Brain pericyte (primary cell): ENCODE results near the gene SPRN.
"Not testable (repeated sequence)": the region's sequence is repeated elsewhere in the genome, so short reads cannot be mapped to it uniquely, and the experiment has no call there.

Source experiments
- DNase-seq: peaks from one replicate; pipeline ENCODE4 v3.0.0-alpha.2; 2012; ENCODE audit warnings: low read depth, low spot score

SPRN gene

DNA sequence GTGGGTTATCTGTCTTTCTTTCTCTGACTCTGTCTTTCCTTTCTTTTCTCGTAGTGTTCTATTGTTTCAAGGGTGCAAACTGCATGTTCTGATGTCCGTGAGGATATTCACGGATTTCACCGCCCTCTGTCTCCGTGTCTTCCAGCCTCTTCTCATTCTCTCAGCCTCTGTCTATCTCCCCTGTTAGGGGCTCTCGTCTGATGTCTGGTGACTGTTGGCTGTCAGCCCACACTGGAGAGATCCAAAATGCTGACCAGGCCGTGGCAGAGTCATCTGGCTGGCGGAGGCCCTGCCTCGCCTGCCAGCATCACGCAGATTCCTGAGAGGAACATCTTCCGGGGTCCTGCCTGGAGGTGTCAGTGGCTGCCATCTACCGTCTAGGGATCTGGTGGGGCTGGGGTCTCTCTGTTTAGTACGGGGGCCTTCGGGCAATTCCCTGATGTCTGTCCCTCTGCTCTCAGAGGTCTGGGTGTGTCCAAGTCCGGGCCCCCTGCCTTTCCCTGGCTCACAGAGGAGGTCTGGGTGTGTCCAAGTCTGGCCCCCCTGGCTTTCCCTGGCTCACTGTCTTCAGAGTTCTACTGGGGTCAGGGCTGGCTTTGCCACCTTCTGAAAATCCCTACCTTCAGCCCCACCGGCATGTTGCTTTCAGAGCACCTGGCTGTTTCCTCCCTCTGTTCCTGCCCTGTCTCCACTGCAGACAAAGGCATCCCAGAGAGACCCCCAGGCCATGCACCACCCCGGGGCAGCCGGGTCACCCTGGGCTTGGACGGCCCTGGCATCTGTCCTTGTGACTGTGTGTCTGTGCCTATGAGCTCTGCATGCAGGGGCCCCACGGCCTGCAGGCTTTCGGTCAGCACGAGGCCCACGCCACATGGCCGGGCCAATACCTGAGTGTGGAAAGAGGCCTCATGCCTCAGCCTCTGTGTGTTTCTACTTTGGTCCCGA, 15.4 kb upstream of the SPRN start:
- no peak for DNase-seq

DNA sequence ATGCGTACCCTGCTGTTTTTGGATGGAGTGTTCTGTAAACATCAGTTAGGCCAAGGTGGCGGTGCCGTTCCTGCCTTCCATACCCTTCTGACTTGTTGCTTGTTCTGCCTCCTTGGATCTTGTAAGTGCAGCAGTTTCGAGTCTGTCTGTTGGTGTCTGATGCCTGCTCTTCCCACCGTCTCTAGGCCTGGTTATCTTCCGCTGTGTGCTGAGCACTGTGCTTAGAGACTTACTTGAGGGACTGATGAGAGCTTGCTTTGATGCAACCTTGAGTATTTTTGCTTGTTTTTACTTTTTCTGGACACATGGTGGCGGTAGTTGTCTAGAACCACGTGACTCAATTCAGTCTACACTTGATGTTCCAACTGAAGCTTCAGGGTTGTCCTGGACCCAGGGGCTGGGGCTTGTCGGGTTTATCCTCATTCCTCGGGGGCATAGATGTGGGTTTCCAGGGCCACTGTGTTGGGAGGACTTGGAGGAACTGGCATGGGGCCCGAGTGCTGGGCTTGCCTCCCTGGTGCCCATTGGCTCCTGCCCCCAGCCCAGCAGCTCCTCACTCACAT, 14.4 kb upstream of the SPRN start:
- DNase-seq: no peak

DNA sequence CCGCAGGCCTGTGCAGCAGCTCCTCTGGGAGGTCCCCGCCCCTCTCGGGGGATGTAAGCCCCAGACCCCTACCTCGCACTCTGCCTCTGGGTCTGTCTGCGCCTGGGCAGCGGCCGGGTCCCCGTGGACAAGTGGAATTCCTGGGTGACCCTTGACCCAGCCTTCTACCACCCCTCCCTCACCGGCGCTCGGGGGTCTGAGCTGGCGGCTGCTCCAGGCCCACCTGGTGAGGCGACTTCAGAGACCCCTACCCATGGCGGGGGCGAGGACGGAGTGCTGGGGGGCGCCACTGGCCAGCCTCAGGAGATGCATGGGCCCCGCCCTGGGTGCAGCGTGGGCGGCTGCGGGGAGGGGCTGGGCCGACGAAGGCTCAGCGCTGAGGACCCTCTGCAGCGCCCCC, 8.4 kb upstream of the SPRN start:
- DNase-seq: not testable (repeated sequence)

DNA sequence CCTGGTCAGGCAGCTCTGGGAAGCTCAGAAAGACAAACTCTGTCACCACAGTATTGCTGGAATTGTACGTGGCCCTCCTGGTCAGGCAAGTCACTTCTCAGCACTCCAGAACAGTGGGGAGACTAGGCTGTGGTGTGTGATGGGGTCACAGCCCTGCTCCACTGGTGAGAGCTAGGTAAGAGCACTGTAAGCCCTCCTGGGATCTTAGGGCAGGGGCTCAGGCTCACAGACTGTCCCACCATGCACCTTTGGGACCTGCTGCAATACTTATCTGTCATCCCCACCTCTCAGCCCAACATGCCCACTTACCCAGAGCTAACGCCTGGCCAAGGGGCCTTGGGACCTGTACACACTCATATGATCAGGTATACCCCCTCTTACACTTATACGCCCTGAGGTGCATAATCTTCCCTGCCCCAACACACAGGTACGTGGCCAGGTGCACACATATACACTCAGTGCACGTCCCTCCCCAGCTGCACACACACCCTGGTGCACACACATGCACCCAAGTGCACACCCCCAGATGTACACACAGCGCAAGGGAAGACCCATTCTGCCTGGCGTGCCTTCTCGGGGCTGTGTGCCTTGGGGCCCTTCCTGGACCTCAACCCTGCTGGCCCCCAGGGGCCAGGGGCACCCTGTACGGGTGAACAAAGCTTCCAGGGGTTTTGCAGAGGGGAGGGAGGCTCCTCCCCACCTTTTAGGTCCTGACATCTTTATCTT, 7.6 kb upstream of the SPRN start:
- not testable (repeated sequence) for DNase-seq

DNA sequence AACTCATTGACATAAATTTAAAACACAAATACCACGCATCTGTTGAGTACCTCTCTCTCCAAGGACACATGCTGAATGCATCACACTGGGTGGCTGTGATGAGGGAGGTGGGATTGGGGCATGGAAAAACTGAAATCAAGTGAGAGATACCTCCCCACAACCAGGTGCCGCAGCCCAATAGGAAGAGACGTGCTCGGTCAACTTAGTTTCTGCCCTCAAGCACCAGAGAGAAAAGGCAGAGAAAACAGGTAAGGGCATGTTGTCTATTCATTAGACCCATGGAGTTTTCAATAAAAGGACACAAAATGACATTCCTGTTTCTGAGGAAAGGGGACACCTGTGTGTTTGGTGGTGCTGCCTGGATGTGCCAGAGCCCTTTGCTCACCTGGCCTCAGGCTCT, 5.1 kb upstream of the SPRN start:
- DNase-seq: not testable (repeated sequence)

DNA sequence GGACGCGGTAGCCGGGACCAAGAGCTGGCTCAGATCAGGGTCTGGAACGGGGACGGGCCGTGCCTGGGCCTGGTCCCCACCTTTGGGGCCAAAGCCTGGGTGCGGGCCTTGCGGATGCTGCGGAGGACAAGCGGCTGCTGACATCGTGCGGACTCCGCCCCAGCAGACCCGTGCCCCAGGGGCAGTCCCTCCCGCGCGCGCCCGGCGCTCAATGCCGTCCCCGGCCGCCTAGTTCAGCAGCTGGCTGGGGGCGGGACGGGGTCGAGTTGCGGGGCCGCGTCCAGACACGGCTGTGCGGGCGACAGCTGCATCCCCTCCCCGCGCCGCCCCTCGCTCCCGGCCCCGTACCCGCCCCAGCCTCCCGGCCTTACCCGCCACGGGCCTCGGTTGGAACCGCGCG, 323 bp downstream of the SPRN start:
- DNase-seq: not testable (repeated sequence)

DNA sequence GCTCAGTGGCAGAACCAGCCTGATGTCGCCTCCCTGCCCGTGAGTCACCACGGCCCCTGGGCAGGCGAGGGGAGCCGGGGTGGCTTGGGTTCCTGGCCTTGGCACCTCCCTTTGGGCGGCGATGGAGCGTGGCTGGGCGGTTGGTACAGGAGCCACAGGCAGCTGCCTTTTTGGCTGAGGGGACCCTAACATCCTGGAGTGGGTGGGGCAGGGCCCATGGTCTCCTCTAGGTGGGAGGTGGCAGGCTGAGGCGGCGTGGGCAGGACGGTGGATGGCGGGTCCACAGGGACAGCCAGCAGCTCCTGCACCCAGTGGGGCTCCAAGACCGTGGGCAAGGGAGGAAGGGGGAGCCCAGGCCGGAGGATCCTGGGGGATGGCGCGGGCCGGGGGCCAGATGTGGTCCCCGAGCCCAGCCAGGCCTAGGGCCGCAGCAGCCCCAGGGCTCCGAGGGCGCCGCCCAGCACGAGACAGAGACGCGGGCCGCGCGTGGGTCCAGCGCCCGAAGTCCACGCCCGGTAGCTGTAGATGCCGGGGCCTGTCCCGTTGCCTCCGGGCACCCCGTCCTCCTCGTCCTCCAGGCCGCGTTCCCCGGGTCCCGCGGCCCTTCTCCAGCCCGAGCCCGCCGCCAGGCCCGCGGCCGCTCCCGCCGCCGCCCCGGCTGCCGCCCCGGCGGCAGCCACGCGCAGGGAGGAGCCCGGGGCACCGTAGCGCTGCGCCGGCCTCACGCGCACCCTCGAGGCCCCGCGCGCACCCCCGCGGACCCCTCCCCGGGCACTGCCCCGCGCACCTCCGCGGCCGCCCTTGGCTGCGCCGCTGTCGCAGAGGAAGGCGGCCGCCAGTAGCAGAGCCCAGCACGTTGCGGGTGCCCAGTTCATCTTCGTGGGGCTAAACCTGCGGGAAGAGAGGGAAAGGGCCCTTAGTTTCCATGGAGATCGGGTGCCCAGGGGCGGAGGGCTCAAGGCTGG, 1.3 kb downstream of the SPRN start:
- DNase-seq: no peak

DNA sequence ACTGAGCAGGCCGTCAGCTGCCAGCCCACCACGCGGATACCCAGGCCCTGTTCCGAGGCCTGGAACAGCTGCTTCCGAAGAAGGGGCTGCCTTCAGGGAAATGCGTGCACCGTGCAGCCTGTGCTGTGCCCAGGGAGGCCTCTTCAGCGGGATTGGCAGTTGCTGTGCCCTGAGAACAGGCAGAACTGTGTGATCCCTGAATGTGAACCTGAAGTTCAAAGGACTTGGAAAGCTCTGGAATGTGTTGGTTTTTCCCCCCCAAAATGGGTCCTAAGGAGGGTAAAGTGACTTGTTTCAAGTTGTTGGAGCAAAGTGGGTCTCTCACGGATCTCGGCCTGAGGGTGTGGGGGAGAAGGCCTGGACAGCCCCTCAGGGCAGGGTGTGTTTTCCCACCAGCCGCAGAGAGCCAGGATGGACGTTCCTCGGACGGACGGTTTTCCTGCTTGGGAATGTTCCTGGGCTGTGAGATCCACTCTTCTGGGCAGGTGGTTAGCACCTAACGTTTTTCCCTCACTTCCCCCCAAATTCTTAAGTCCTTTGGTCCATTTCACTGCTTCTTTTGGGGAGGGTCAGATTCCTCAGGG, 2.1 kb downstream of the SPRN start:
- DNase-seq: no peak

DNA sequence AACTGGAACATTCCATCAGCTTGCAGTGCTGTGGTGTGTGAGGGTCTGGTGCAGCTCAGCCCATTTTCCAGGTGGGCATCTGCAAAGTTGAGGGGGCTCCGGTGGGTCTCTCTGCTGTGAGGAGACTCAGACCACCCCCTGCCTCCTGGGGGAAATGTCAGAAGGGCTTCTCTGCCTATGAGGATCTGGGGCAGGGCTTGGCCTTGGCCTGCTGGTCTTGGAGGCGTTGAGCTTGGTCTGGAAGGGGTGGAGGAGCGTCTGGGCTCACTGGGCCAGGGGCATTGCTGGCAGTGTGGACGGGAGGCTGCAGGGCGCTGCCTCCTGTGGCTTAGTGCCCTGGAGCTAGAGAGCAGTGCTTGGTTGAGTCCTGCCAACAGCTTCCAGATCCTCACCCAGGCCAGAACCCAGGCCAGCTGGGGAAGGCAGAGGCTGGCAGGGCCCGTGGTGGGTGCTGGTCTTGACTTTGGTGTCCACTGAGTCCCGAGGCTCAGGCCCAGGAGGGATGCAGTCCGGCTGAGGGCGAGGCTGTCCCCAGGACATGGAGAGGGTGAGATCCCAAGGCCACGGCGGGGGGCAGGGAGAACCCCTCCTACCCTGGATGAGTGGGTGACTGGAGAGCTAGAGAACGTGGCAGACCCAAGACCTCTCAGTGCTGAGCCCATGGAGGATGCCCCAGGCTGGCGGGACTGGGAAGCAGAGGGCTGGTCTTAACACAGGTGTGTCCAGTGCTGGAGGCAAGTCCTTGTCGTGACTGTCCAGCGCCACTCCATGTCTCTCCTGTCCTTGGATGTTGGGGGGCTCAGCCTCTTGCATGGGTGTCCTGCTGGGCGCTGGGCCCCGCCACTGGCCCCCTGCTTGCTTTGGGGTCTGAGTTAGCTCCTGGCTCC, 2.8 kb downstream of the SPRN start:
- no peak for DNase-seq

DNA sequence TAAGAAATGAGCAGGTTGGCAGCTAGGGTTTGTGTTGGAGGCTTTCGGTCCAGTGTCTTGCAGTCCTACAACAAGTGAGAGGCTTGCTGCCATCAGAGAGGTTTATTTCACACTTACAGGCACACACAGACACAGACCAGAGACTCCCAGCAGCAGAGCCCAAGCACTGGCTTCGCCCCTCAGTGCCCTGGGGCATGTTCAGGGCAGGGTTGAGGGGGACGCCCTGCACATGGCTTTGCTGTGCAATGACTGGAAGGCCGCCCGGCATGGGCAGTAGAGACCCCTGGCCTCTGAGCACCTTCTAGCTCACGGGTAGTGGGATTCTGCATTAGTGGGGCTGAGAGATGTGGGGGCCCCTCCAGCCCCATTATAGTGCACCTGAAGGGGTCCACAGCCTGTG, 3.8 kb downstream of the SPRN start:
- DNase-seq: no peak

DNA sequence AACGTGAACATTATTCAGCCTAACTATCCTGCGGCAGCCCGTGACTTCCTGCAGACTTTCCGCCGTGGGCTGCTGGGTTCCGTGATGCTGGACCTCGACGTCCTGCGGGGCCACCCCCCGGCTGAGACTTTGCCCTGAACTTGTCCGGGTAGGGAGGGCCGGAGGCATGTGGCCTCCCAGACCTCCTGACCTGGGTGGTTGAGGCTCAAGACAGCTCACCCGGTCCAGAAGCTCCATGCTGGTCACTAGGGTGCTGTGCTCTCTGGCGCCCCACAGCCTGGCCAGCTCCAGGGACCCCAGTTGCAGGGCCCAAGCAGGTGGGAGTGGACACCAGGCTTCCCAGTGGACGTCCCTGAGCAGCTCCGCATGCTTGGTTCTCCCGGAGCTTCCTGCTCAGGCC, 4.4 kb downstream of the SPRN start:
- DNase-seq: no peak

DNA sequence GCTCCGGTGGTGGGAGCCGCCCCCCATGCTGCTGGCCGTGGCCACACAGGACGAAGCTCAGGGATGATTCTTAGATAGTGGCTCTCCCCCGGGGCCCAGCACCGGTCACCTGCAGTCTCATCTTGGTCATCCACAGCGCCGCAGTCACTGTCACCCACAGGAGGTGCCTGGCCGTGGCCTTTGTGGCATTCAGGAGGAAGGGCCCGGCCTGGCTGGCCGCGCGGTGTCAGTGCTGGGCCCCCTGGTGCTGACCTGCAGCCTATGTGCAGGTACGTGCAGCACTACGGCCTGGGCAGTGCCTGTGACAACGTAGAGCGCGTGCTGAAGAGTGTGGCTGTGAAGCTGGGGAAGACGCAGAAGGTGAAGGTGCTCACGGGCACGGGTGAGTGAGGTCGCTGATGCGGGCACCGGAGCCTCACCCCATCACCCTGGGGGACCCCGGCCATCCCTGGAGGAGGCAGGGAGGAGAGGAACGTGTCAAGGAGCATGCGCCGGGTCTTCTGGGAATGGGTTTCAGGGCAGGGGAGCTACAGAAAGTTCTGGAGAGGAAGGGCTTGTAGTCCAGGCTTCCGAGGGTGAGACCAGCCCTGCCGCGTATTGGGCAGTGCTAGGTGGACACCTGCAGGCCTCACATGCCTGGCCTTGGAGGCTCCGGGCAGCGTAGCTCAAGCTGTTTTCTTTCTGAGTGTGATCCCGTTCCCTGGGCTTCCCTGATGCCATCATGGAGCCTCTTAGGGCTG, 5.0 kb downstream of the SPRN start:
- DNase-seq: no peak

DNA sequence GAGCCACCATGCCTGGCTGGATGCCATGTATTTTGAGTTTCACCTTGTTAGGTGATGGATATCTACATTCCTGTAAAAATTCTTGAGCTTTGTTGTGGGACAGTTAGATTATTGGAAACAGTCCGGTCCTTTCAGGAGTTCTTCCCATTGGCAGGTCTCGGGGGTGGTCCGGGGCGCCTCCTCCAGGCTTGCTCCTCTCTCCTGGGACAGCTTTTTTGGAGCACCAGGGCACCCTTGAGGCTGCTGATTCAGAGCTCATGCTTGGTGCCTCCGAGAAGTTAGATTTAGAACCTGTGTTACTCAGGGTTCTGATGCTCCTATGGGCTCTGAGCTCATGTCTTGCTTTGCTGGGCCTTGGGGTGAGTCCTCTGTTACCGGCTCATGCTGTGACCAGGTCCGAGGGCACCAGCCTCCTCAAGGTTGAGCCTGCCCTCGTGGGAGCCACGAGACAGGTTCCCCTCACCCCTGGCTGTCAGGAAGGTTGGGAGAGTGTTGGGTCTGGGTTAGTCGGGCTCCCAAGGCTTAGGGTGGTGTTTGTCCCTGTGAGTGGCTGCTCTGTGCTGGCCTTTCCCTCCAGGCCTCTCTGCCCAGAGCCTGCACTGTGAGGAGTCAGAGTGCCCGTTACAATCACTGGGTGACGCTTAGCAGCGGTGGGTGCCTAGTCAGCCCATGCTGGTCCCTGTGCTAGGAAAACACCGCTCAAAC, 6.0 kb downstream of the SPRN start:
- DNase-seq: no peak

DNA sequence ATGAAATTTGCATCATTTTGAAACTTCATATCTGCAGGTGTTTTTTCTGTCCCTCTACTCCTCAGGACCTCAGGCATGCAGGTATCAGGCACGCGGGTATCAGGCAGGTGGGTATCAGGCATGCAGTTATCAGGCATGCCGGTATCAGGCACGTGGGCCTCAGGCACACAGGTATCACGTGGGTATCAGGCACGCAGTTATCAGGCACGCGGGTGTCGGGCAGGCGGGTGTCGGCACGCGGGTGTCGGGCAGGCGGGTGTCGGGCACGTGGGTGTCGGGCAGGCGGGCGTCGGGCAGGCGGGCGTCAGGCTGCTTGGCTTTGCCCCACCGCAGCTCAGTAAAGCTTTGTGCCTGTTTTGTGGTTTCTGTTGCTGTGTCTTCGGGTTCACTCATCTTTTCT, 8.7 kb downstream of the SPRN start:
- DNase-seq: no peak

DNA sequence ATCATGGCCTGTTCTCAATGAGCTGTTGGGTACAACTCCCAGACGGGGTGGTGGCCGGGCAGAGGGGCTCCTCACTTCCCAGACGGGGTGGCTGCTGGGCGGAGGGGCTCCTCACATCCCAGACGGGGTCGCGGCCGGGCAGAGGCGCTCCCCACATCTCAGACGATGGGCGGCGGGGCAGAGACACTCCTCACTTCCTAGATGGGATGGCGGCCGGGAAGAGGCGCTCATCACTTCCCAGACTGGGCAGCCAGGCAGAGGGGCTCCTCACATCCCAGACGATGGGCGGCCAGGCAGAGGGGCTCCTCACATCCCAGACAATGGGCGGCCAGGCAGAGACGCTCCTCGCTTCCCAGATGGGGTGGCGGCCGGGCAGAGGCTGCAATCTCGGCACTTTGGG, 10.0 kb downstream of the SPRN start:
- DNase-seq: not testable (repeated sequence)

DNA sequence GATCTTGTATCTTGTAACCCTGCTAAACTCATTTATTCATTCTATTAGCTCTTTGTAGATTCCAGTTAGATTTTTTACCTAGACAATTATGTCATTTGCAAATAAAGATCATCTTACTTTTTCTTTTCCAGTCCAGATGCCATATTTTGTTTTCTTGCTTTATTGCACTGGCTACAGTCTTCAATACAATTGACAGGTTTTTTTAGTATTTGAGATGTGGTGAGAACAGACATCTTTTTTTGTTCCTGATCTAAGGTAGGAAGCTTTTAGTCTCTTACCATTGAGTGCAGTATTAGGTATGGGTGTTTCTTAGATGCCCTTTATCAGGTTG, 12.1 kb downstream of the SPRN start:
- DNase-seq: no peak

DNA sequence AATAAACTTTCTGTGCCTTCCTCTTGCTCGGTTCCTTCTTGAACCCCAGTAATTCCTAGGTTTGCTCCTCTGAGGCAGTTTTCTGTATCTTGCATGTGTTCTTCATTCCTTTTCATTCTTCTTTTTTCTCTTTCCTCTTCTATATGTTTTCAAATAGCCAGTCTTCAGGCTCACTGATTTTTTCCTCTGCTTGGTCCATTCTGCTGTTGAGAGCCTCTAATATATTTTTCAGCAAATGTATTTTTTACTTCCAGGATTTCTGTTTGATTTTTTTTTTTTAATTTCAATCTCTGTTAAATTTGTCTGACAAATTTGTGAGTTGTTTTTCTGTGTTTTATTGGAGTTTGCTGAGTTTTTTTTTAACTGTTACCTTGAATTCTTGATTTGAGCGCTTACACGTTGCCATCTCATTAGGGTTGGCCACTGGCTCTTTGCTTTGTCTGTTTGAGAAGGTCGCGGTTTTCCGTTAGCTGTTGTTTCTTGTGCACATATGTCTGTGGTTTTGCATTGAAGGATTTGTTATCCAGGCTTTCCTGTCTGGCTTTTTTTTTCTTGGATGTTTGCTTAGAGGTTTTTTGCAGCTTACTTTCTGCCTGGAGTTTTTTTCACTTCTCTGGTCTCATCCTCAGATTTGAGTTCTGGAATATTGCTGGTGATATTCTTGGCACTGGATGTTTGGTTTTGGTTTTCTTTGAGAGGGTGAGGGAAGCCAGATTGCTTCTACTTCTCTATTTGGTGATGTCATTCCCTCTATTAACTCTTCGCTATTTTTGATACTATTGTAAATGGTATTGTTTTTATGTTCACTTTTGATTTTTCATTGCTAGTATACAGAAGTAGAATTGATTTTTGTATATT, 12.7 kb downstream of the SPRN start:
- no peak for DNase-seq
